ENCODE results near the gene SULT1A1. TPM values are rescaled to one million over a fixed set of nuclear protein-coding genes. Genes with fewer than 3 reads are reported as not detected.
A peak's percentile ranks its signal among the peaks of the same experiment; 100 is the strongest.

Gene SULT1A1
- total RNA-seq, 1 donor: 0.27 TPM

DNA sequence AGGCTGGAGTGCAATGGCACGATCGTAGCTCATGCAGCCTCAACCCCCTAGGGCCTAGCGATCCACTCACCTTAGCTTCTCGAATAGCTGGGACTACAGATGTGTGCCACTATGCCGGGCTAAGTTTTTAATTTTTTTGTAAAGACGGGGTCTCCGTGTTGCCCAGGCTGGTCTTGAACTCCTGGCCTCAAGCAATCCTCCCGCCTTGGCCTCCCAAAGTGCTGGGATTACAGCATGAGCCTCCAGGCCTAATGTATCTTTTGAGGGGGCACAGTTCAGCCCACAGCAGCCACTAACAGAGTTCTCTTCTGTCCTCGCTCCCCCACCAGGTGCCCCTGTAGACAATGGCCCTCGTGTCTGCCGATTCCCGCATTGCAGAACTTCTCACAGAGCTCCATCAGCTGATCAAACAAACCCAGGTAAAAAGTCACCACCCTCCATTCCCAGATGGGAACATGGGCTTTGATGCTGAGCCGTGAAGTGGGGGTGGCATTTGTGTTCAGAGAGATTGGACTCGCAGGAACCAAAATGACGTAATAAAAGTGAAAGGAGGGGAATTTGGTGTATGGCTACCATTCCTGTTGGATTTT, 29.0 kb downstream of the SULT1A1 start:
- no peak overlapping the region for H3K4me3 ChIP-seq (ENCODE audit: low read depth, low read length)
- DNase-seq (ENCODE audit: low read depth): no peak
- TF ChIP-seq, protein P1, sequence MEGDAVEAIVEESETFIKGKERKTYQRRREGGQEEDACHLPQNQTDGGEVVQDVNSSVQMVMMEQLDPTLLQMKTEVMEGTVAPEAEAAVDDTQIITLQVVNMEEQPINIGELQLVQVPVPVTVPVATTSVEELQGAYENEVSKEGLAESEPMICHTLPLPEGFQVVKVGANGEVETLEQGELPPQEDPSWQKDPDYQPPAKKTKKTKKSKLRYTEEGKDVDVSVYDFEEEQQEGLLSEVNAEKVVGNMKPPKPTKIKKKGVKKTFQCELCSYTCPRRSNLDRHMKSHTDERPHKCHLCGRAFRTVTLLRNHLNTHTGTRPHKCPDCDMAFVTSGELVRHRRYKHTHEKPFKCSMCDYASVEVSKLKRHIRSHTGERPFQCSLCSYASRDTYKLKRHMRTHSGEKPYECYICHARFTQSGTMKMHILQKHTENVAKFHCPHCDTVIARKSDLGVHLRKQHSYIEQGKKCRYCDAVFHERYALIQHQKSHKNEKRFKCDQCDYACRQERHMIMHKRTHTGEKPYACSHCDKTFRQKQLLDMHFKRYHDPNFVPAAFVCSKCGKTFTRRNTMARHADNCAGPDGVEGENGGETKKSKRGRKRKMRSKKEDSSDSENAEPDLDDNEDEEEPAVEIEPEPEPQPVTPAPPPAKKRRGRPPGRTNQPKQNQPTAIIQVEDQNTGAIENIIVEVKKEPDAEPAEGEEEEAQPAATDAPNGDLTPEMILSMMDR (IDR thresholded peaks at IDR 0.05; ENCODE audit: insufficient read depth, low read length): no peak

DNA sequence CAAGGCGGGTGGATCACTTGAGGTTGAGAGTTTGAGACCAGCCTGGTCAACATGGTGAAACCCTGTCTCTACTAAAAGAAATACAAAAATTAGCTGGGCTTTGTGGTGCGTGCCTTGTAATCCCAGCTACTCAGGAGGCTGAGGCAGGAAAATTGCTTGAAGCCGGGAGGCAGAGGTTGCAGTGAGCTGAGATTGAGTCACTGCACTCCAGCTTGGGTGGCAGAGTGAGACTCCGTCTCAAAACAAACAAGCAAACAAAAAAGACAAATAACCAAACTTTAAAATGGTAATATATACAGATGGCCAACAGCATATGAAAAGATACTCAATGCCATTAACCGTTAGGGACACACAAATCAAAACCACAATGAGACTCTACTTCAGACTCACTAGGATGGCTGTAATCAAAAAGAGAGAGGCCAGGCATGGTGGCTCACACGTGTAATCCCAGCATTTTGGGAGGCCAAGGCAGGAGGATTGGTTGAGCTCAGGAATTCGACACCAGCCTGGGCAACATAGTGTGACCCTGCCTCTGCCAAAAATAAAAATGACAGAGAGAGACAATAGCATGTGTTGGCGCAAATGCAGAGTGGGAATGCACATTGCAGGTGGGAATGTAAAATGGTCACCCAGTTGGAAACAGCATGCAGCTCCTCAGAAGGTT, 34.3 kb downstream of the SULT1A1 start:
- TF ChIP-seq, protein P1 (IDR thresholded peaks at IDR 0.05; ENCODE audit: insufficient read depth, low read length): no peak
- DNase-seq (ENCODE audit: low read depth): no peak

DNA sequence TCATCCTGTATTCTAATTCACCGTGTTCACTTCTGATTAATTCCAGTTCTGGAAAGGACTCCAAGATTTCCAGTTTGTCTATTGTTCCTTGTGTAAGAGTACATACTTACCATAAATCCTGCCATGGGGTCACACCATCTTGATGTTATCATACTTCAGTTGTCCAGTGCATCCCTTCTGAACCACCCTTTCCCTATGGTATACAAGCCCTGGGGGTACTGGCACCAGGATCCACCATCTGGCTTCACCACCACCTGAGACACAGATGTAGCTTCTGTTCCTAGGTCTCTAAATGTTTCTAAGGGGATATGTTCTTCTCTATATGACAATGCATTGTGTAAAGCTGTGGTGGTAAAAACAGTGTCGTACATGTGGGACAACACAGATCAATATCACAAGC, 34.9 kb downstream of the SULT1A1 start:
- no peak overlapping the region for H3K4me3 ChIP-seq (ENCODE audit: low read depth, low read length)
- no peak for DNase-seq (ENCODE audit: low read depth)
- TF ChIP-seq, protein P1 (IDR thresholded peaks at IDR 0.05; ENCODE audit: insufficient read depth, low read length): no peak

More for the DNA sequence above, 34.3 kb downstream of the SULT1A1 start:
- H3K4me3 ChIP-seq (ENCODE audit: low read depth, low read length): no peak overlapping the region

DNA sequence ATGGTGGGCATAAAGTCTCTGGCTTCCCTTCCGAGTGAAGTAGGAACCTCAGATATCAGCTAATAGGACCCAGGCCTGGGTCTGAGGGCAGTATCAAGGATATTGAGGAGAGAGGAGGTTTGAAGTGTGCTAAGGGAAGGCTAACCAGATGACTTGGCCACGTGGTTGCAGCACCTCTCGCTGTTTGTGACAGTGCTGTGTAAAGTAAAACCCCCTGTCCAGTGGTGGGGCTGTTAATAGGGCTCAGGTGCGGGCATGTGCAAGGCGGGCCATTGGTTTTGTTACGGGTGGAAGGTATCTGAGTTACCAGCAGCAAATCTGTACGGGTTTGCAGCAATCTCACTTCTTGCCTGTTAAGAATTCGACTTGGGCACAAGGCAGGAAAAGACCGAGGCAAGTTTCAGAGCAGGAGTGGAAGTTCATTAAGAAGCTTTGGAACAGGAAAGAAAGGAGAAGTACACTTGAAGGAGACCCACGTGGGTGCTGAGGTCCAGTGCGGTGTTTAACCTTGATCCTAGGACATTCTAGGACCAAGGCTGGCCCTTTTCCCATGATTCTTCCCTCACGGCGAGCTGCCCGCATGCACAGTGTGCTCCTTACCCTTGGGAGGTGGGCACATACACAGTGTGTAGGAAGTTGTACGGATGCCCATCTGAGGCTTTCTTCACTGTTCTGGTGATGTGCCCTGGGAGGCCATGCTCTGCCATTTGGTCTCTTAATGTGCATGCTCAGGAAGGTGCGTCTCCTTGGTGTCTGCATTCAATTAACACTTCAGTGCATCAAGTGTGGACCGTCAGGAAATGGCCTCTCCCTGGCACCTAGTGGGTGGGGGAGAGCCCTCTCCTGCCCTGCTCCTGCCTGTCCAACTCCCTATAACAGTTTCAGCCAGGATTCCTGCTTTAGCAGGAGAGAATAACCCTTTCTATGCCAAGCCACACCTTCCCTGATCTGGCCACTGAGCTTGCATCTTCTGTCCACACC, 35.8 kb downstream of the SULT1A1 start:
- no peak overlapping the region for H3K4me3 ChIP-seq (ENCODE audit: low read depth, low read length)
- DNase-seq (ENCODE audit: low read depth): no peak
- TF ChIP-seq, protein P1 (IDR thresholded peaks at IDR 0.05; ENCODE audit: insufficient read depth, low read length): no peak

DNA sequence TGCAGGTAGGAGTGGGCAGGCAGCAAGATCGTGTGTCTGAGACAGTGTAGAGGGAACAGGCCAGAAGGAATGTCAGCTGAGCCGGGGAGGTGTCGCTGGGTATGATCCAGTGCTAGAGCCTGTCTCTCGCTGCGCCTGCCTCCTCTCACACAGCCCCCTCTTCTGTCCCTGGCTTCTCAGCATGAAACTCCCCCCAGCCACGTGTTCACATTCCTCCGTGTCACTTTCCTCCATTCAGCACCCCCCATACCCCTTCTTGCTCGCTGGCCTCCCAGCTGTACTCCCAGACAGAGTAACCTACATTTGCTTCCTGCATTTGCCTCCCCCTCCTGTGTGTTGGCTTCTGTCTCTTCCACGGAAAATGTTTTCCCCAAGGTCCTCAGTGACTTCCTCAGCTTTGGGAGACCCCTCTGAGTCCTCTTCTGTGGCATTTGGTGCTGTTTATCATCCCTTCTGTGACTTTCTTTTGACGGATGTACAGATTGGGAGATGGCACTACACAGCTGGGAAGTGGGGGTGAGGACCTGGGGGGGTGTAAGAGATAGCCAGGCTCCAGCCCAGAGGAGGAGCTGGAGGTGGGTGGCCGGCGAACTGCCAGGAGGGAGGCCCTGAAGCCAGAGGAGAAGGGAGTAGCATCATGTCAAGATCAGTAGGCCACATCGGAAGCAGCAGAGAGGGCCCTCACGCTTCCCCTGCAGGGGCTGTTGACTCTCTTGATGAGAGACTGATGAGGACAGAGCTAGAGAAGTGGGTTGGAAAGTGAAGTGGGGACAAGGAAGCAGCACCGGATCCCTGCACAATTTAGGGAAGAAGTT, 36.9 kb downstream of the SULT1A1 start:
- peak; percentile 4 for DNase-seq (ENCODE audit: low read depth)
- no peak overlapping the region for H3K4me3 ChIP-seq (ENCODE audit: low read depth, low read length)
- TF ChIP-seq, protein P1 (IDR thresholded peaks at IDR 0.05; ENCODE audit: insufficient read depth, low read length): no peak
